Mesenchymal stem cell (in vitro differentiated cells and primary cell): ENCODE results near the gene ARHGAP23.
"Not testable (repeated sequence)": the region's sequence is repeated elsewhere in the genome, so short reads cannot be mapped to it uniquely, and the experiment has no call there.

Experiments
- DNase-seq: peaks from one replicate; pipeline ENCODE4 v3.0.0-alpha.2; 2013
- H2AFZ ChIP-seq: one replicate; pipeline ENCODE4 v1.6.1; 2013; ENCODE audit warnings: low read depth, mild to moderate bottlenecking, control low read depth, inconsistent platforms, low read length, moderate library complexity
- H2AK5ac ChIP-seq: 2 replicates; pipeline ENCODE4 v1.6.1; 2013; ENCODE audit warnings: low read length, moderate library complexity, mild to moderate bottlenecking, inconsistent platforms; ENCODE audit not compliant: severe bottlenecking
- H2BK120ac ChIP-seq: one replicate; pipeline ENCODE4 v1.6.1; 2013; ENCODE audit warnings: low read depth, mild to moderate bottlenecking, inconsistent platforms, low read length, moderate library complexity
- H2BK12ac ChIP-seq, 2 experiments: one replicate each; pipeline ENCODE4 v1.6.1; 2013; ENCODE audit warnings: inconsistent platforms in 2 of 2, low read length in 2 of 2, mild to moderate bottlenecking in 2 of 2, moderate library complexity in 2 of 2, control low read depth in 1 of 2
- H2BK15ac ChIP-seq: one replicate; pipeline ENCODE4 v1.6.1; 2013; ENCODE audit warnings: mild to moderate bottlenecking, low read depth, inconsistent platforms; ENCODE audit not compliant: poor library complexity, severe bottlenecking
- H2BK5ac ChIP-seq: 2 replicates; pipeline ENCODE4 v1.6.1; 2013; ENCODE audit warnings: low read depth, mild to moderate bottlenecking, low read length, control low read depth, inconsistent platforms; ENCODE audit not compliant: poor library complexity, severe bottlenecking
- H3K14ac ChIP-seq, 2 experiments: one replicate each; pipeline ENCODE4 v1.6.1; 2013; ENCODE audit warnings: inconsistent platforms in 2 of 2, low read length in 2 of 2, control low read depth in 1 of 2, mild to moderate bottlenecking in 1 of 2, moderate library complexity in 1 of 2
- H3K18ac ChIP-seq, 2 experiments: one replicate each; pipeline ENCODE4 v1.6.1; 2013; ENCODE audit warnings: inconsistent platforms in 2 of 2, low read length in 2 of 2, control low read depth in 1 of 2, low read depth in 1 of 2, mild to moderate bottlenecking in 1 of 2
- H3K23ac ChIP-seq, 2 experiments: one replicate each; pipeline ENCODE4 v1.6.1; 2013; ENCODE audit warnings: inconsistent platforms in 2 of 2, low read length in 2 of 2, mild to moderate bottlenecking in 2 of 2, moderate library complexity in 2 of 2, control low read depth in 1 of 2
- H3K27ac ChIP-seq: 2 replicates; pipeline ENCODE4 v1.5.1; 2013; ENCODE audit warnings: mild to moderate bottlenecking, moderate library complexity, low read length, control low read depth, inconsistent platforms; ENCODE audit not compliant: poor library complexity, severe bottlenecking
- H3K27me3 ChIP-seq, 2 experiments: 2 replicates each; pipeline versions ENCODE4 v1.6.1 to v1.7.0; 2013; ENCODE audit warnings: low read length in 2 of 2, mild to moderate bottlenecking in 2 of 2, moderate library complexity in 2 of 2, control low read depth in 1 of 2, inconsistent platforms in 1 of 2; ENCODE audit not compliant: control insufficient read depth in 1 of 2, insufficient read depth in 1 of 2
- H3K36me3 ChIP-seq, 2 experiments: 2 replicates each; pipeline versions ENCODE4 v1.6.1 to v1.7.0; 2013; ENCODE audit warnings: low read length in 2 of 2, control low read depth in 1 of 2, inconsistent platforms in 1 of 2, low read depth in 1 of 2, mild to moderate bottlenecking in 1 of 2; ENCODE audit not compliant: insufficient read depth in 2 of 2, control insufficient read depth in 1 of 2
- H3K4ac ChIP-seq, 2 experiments: one replicate each; pipeline ENCODE4 v1.6.1; 2013; ENCODE audit warnings: inconsistent platforms in 2 of 2, low read length in 2 of 2, mild to moderate bottlenecking in 2 of 2, moderate library complexity in 2 of 2, control low read depth in 1 of 2, low read depth in 1 of 2
- H3K4me1 ChIP-seq: 2 replicates; pipeline ENCODE4 v1.6.1; 2013; ENCODE audit warnings: low read depth, low read length, control low read depth; ENCODE audit not compliant: control insufficient read depth, insufficient read depth
- H3K4me2 ChIP-seq: 2 replicates; pipeline ENCODE4 v1.6.1; 2013; ENCODE audit warnings: low read length, mild to moderate bottlenecking, inconsistent platforms; ENCODE audit not compliant: poor library complexity, severe bottlenecking
- H3K4me3 ChIP-seq, 2 experiments: 2 replicates each; pipeline versions ENCODE4 v1.5.1 to v1.7.0; 2013; ENCODE audit warnings: low read length in 2 of 2, mild to moderate bottlenecking in 2 of 2, control low read depth in 1 of 2, low read depth in 1 of 2; ENCODE audit not compliant: insufficient read depth in 1 of 2
- H3K79me1 ChIP-seq: replicated peaks from 2 replicates; pipeline ENCODE4 v1.6.1; 2013; ENCODE audit warnings: mild to moderate bottlenecking, control low read depth, low read length, inconsistent platforms; ENCODE audit not compliant: poor library complexity, severe bottlenecking
- H3K9ac ChIP-seq: 2 replicates; pipeline ENCODE4 v1.7.0; 2013; ENCODE audit warnings: mild to moderate bottlenecking, low read length, moderate library complexity
- H3K9me3 ChIP-seq: 2 replicates; pipeline ENCODE4 v1.7.0; 2013; ENCODE audit warnings: mild to moderate bottlenecking, low read length; ENCODE audit not compliant: control insufficient read depth
- H4K8ac ChIP-seq: one replicate; pipeline ENCODE4 v1.6.1; 2013; ENCODE audit warnings: inconsistent platforms, mild to moderate bottlenecking, low read length, moderate library complexity
- H4K91ac ChIP-seq: one replicate; pipeline ENCODE4 v1.6.1; 2013; ENCODE audit warnings: mild to moderate bottlenecking, low read length, inconsistent platforms
- WGBS: methylation state at CpG from one replicate; pipeline ENCODE4 v1.1.7; 2013; ENCODE audit warnings: mixed read lengths; 5-methylcytosine and 5-hydroxymethylcytosine counted together

Gene ARHGAP23

GRCh38 chr17:38492067-38493040 lies 64.1 kb downstream of the ARHGAP23 start:
- not testable (repeated sequence) for H3K18ac ChIP-seq, H2BK120ac ChIP-seq, H3K27ac ChIP-seq, H3K4me3 ChIP-seq, H3K4me2 ChIP-seq, H3K9ac ChIP-seq, H3K4ac ChIP-seq, H3K9me3 ChIP-seq, H4K8ac ChIP-seq, H2AFZ ChIP-seq, H2AK5ac ChIP-seq, H3K14ac ChIP-seq, H2BK12ac ChIP-seq, H2BK5ac ChIP-seq, H3K27me3 ChIP-seq, H4K91ac ChIP-seq, H3K4me1 ChIP-seq, H3K23ac ChIP-seq, H2BK15ac ChIP-seq
- H3K36me3 ChIP-seq = peaks cover 64 to 71% of the 10 kb centered on the region in 2 experiments
- peak; percentile 87 for DNase-seq
- WGBS = 70% methylated on average over 11 of the region's 14 CpGs
- H3K79me1 ChIP-seq = peaks cover 22% of the 10 kb centered on the region

- not testable (repeated sequence) for H3K4me2 ChIP-seq, H4K91ac ChIP-seq, H2BK12ac ChIP-seq, H2BK15ac ChIP-seq, H2AFZ ChIP-seq, H3K9me3 ChIP-seq, H4K8ac ChIP-seq, H2AK5ac ChIP-seq, H2BK5ac ChIP-seq, H3K4me3 ChIP-seq, H3K4ac ChIP-seq, H3K18ac ChIP-seq, H3K4me1 ChIP-seq, H3K23ac ChIP-seq, H3K27me3 ChIP-seq, H3K27ac ChIP-seq, DNase-seq, H3K9ac ChIP-seq, H3K14ac ChIP-seq, H2BK120ac ChIP-seq
- 98% methylated on average over 12 of the region's 16 CpGs for WGBS
- H3K36me3 ChIP-seq = peaks cover 77 to 84% of the 10 kb centered on the region in 2 experiments
- peaks cover 35% of the 10 kb centered on the region for H3K79me1 ChIP-seq
Measured at GRCh38 chr17:38494152-38494551, 65.9 kb downstream of the ARHGAP23 start.

DNA sequence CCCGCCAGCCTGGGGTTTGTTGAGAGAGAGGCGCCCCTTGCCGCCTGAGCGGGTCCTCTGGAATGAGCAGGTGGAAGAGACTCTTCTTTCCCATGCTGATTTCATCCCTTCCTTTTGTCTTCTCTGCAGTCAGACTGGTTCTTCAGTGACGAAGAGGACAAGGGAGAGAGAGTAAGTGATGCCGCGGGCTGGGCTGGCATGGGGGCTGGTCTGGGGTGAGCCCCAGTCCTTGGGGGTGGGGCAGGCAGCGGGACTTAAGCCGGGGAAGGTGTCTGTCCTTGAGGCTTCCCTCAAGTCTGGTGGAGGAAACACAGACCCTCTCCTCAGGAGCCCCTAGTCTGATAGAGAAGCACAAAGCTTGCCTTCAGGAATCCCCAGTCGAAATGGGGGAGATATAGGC lies 69.4 kb downstream of the ARHGAP23 start:
- not testable (repeated sequence) for H2BK5ac ChIP-seq, H2AFZ ChIP-seq, H3K9ac ChIP-seq, DNase-seq, H2BK15ac ChIP-seq, H3K4me3 ChIP-seq, H3K4ac ChIP-seq, H3K9me3 ChIP-seq, H3K27ac ChIP-seq, H3K27me3 ChIP-seq, H3K4me1 ChIP-seq, H2BK12ac ChIP-seq, H3K14ac ChIP-seq, H4K8ac ChIP-seq, H3K23ac ChIP-seq, H3K4me2 ChIP-seq, H4K91ac ChIP-seq, H3K18ac ChIP-seq, H2BK120ac ChIP-seq, H2AK5ac ChIP-seq
- H3K79me1 ChIP-seq = peaks cover 29% of the 10 kb centered on the region
- over 99% methylated on average over 7 of the region's 10 CpGs for WGBS
- peaks cover 73 to 75% of the 10 kb centered on the region in 2 experiments for H3K36me3 ChIP-seq

- Histone ChIP-seq H2AK5ac (no peak overlapping the region), H3K79me1 (peaks cover 28% of the 10 kb centered on the region), H4K91ac (no peak overlapping the region), H3K4ac (no peak overlapping the region), H3K27me3 (no peaks in the 10 kb centered on the region), H3K9ac (no peak overlapping the region), H3K27ac (no peak overlapping the region), H3K14ac (no peak overlapping the region), H4K8ac (no peak overlapping the region), H3K9me3 (no peaks in the 10 kb centered on the region), H3K4me1 (no peaks in the 10 kb centered on the region), H2AFZ (no peak overlapping the region), H2BK5ac (no peak overlapping the region), H3K4me3 (no peak overlapping the region), H3K4me2 (no peak overlapping the region), H2BK15ac (no peak overlapping the region), H2BK12ac (no peak overlapping the region), H3K36me3 (peaks cover 74 to 76% of the 10 kb centered on the region in 2 experiments), H3K18ac (no peak overlapping the region), H3K23ac (no peak overlapping the region), H2BK120ac (no peak overlapping the region)
- 97% methylated on average over 14 of the region's 14 CpGs for WGBS
- no peak for DNase-seq
Measured at GRCh38 chr17:38498353-38498752, 70.1 kb downstream of the ARHGAP23 start.
